HepG2 (cell line): Measurements from ENCODE around the gene VSIG10L2. TPM values are rescaled to one million over a fixed set of nuclear protein-coding genes. Genes with fewer than 3 reads are reported as not detected.

ENCODE experiments used
- ATAC-seq: fragments of 200-7000 bp; cut with Tn5 transposase; 3 replicates; pipeline ENCODE4 v1.9.1; 2020; ENCODE audit warnings: mild to moderate bottlenecking, moderate library complexity
- BruUV-seq: library from RNA; stranded (reverse); fragments of 400-500 nt; replicated peaks from 2 replicates; lab custom pipeline; 2021; lab: Mats Ljungman, UMichigan
- CTCF ChIA-PET: fragments of 300-600 bp; formaldehyde crosslinking; extraction: SDS; loops from one replicate; lab custom pipeline; 2021; ENCODE audit warnings: low total read pairs, inconsistent platforms, low intra/inter-chr PET ratio; lab: Yijun Ruan, JAX
- POLR2A ChIA-PET: fragments of 350-600 bp; sonication (Branson Sonifier 250); formaldehyde crosslinking; loops from one replicate; lab custom pipeline; 2020; ENCODE audit warnings: antibody characterized with exemption, inconsistent platforms; lab: Yijun Ruan, JAX
- DNase-seq: peaks from one replicate; pipeline ENCODE4 v3.0.0-alpha.2; 2015; ENCODE audit warnings: low spot score
- FAIRE-seq: peaks from 3 replicates; lab custom pipeline; 2011; peaks lifted over from hg19 to GRCh38; lab: Jason Lieb, UNC
- H2AFZ ChIP-seq: one replicate; pipeline ENCODE4 v1.6.1; 2011; ENCODE audit warnings: low read length, inconsistent platforms
- H3K27ac ChIP-seq: fragments of 300-600 bp; 3 replicates; pipeline ENCODE4 v1.8.0; 2011; ENCODE audit warnings: mixed run types, mild to moderate bottlenecking, mixed read lengths, low read length, inconsistent platforms; ENCODE audit not compliant: insufficient read depth; ENCODE audit errors: extremely low read length
- H3K27me3 ChIP-seq, 2 experiments: fragments of 200-600 bp in 1 of 2; 2 replicates in 1 of 2; 3 replicates in 1 of 2; pipeline versions ENCODE4 v1.6.0 to v1.8.0; 2011; ENCODE audit warnings: low read length in 2 of 2, mild to moderate bottlenecking in 2 of 2, moderate library complexity in 2 of 2, inconsistent platforms in 1 of 2; ENCODE audit not compliant: insufficient read depth in 2 of 2, control insufficient read depth in 1 of 2
- H3K36me3 ChIP-seq, 2 experiments: fragments of 200-600 bp in 1 of 2; replicated peaks in 1 of 2; 2 replicates in 1 of 2; 3 replicates in 1 of 2; pipeline versions ENCODE4 v1.5.1 to v1.8.0; 2011; ENCODE audit warnings: low read length in 2 of 2, inconsistent platforms in 1 of 2; ENCODE audit not compliant: insufficient read depth in 2 of 2, control insufficient read depth in 1 of 2
- H3K4me1 ChIP-seq: 2 replicates; pipeline ENCODE4 v1.5.1; 2012; ENCODE audit warnings: low read length, inconsistent platforms; ENCODE audit not compliant: insufficient read depth
- H3K4me2 ChIP-seq: 2 replicates; pipeline ENCODE4 v1.6.0; 2011; ENCODE audit warnings: low read depth, low read length, inconsistent platforms
- H3K4me3 ChIP-seq, 3 experiments: fragments of 200-600 bp in 1 of 3; sonication (generic), shearing (Covaris generic) in 1 of 3; replicated peaks in 1 of 3; 2 replicates each; pipeline ENCODE4 v1.5.1; 2011 to 2016; ENCODE audit warnings: low read length in 3 of 3, inconsistent platforms in 2 of 3, low read depth in 2 of 3, mild to moderate bottlenecking in 2 of 3, control low read depth in 1 of 3, mixed read lengths in 1 of 3; ENCODE audit not compliant: insufficient read depth in 1 of 3
- H3K79me2 ChIP-seq: one replicate; pipeline ENCODE4 v1.6.1; 2011; ENCODE audit warnings: low read length, inconsistent platforms; ENCODE audit not compliant: insufficient read depth
- H3K9ac ChIP-seq: 2 replicates; pipeline ENCODE4 v1.6.0; 2011; ENCODE audit warnings: mild to moderate bottlenecking, low read depth, low read length, inconsistent platforms; ENCODE audit not compliant: insufficient read depth
- H3K9me3 ChIP-seq: 2 replicates; pipeline ENCODE4 v1.5.1; 2012; ENCODE audit warnings: mild to moderate bottlenecking, low read length
- H4K20me1 ChIP-seq: 2 replicates; pipeline ENCODE4 v1.6.0; 2011; ENCODE audit warnings: inconsistent platforms, mild to moderate bottlenecking, low read length, moderate library complexity; ENCODE audit not compliant: insufficient read depth
- CBX5 ChIP-seq: sonication (generic); formaldehyde crosslinking; IDR thresholded peaks from 2 replicates; pipeline ENCODE4 v1.4.0; 2020; ENCODE audit warnings: missing genetic modification reagents, borderline replicate concordance
- CEBPZ ChIP-seq: IDR thresholded peaks from 2 replicates; pipeline ENCODE4 v1.6.1; 2012; ENCODE audit warnings: low read length, improper control_type of control experiment
- SIX1 ChIP-seq: sonication (generic); formaldehyde crosslinking; IDR thresholded peaks from 2 replicates; pipeline ENCODE4 v1.4.0; 2020; ENCODE audit warnings: missing genetic modification reagents, borderline replicate concordance
- WGBS: methylation state at CpG from one replicate; pipeline ENCODE4 v1.1.6; 2017; ENCODE audit warnings: low lambda C conversion rate; 5-methylcytosine and 5-hydroxymethylcytosine counted together
- in situ Hi-C: cut with HindIII; loops from 2 replicates; pipeline ENCODE4 v1.10.0; 2017; ENCODE audit warnings: low pct_unique_long_range_greater_than_20kb; ENCODE audit not compliant: extremely low pct_ligation_motif_present
- intact Hi-C: fragments of 100-400 bp; cut with micrococcal nuclease; formaldehyde crosslinking; loops from one replicate; pipeline ENCODE4 v1.10.0; 2022; ENCODE audit not compliant: unreplicated experiment
- polyA plus RNA-seq, 8 experiments: library from polyadenylated mRNA; depleted of rRNA in 3 of 8; stranded (reverse) in 7 of 8; unstranded in 1 of 8; fragments of >200 nt; fragmentation: Illumina TruSeq in 4 of 8; extraction: Trizol in 4 of 8; gene quantifications; 2 replicates each; pipeline versions ENCODE4 v1.2.1 to v1.2.3, GENCODE V29; 2011 to 2016; ENCODE audit warnings: low read depth in 4 of 8, missing spikeins in 1 of 8, mixed read lengths in 1 of 8; ENCODE audit not compliant: insufficient read depth in 1 of 8
- total RNA-seq, 5 experiments: library from RNA; depleted of rRNA; stranded (reverse); fragments of >200 nt; fragmentation: Illumina TruSeq; extraction: Trizol; gene quantifications; 2 replicates each; pipeline ENCODE4 v1.2.3, GENCODE V29; 2016; ENCODE audit warnings: low read depth in 1 of 5
- TF ChIP-seq, protein P1 (sequence below), 2 experiments: fragments of 450-650 bp in 1 of 2; sonication (generic) in 1 of 2; formaldehyde crosslinking; IDR thresholded peaks; 2 replicates each; pipeline versions ENCODE4 v1.5.0 to v1.8.0; 2020 to 2022; ENCODE audit warnings: mild to moderate bottlenecking in 1 of 2, missing genetic modification reagents in 1 of 2
- TF ChIP-seq, protein P2 (sequence below), 2 experiments: fragments of 450-650 bp in 1 of 2; sonication (generic) in 1 of 2; formaldehyde crosslinking in 1 of 2; IDR thresholded peaks; 2 replicates each; pipeline versions ENCODE4 v1.6.1 to v1.8.0; 2016 to 2022; ENCODE audit warnings: antibody characterized with exemption in 1 of 2, mild to moderate bottlenecking in 1 of 2, missing genetic modification reagents in 1 of 2
- TF ChIP-seq, protein P3 (sequence below): sonication (generic); formaldehyde crosslinking; IDR thresholded peaks from 2 replicates; pipeline ENCODE4 v1.5.0; 2020; ENCODE audit warnings: missing genetic modification reagents, mild to moderate bottlenecking, borderline replicate concordance

The VSIG10L2 gene
- total and polyA plus RNA-seq, 2 of the 13 experiments (the other 11 are each of a cell fraction or from before 2014, with no cell fraction given): 0.21 TPM; not detected in 1

DNA sequence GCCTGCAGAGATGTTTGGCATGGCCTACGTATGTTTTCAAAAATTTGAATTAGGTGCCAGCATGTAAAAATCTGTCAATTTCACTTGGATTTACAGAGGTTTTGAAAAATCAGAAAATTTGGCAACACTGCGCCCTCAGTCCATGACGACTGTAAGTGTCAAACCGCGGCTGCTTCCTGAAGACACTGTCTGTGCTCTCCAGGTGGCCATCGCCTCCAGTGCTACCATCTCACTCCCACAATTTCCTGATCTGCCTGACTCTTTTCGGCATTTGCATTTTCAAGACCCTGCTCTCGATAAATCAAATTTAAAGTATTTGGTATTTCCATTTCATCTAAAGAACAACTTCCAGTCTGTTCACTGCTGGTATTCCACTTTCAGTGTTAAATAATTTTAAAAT, 34.6 kb downstream of the VSIG10L2 start (continued):
- TF ChIP-seq CEBPZ (no peak), CBX5 (CRISPR knock-in tag) (no peak)
- TF ChIP-seq, protein P1, sequence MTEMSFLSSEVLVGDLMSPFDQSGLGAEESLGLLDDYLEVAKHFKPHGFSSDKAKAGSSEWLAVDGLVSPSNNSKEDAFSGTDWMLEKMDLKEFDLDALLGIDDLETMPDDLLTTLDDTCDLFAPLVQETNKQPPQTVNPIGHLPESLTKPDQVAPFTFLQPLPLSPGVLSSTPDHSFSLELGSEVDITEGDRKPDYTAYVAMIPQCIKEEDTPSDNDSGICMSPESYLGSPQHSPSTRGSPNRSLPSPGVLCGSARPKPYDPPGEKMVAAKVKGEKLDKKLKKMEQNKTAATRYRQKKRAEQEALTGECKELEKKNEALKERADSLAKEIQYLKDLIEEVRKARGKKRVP (CRISPR knock-in tag; IDR thresholded peaks at IDR 0.05): no peak

- ATAC-seq (no peak), DNase-seq (no peak), FAIRE-seq (no peak)
- BruUV-seq: no TSS peak
- H3K4me3 ChIP-seq: no peak overlapping the region
- no peaks in the 10 kb centered on the region for H3K27me3 ChIP-seq
- POLR2A ChIA-PET: no interaction called here
- CTCF ChIA-PET: no interaction called here
- H3K4me1 ChIP-seq: peaks cover 60% of the 10 kb centered on the region
- H4K20me1 ChIP-seq: no peaks in the 10 kb centered on the region
- in situ Hi-C loops (no loop called here), intact Hi-C loops (loop anchor here (5.0 kb wide), 1 partner anchor 80 kb away; the partner anchor contains the start of gene CDON)
- H3K27ac ChIP-seq: no peak overlapping the region
- no peak overlapping the region for H2AFZ ChIP-seq
- 99% methylated on average over 3 of the region's 3 CpGs for WGBS
- H3K4me2 ChIP-seq: no peak overlapping the region
- H3K9ac ChIP-seq: no peak overlapping the region
- no peaks in the 10 kb centered on the region for H3K79me2 ChIP-seq
- H3K36me3 ChIP-seq: peaks cover 0 to 12% of the 10 kb centered on the region in 2 experiments; a peak in 3 of 5 replicates
- no peaks in the 10 kb centered on the region for H3K9me3 ChIP-seq
- TF ChIP-seq, protein P2, sequence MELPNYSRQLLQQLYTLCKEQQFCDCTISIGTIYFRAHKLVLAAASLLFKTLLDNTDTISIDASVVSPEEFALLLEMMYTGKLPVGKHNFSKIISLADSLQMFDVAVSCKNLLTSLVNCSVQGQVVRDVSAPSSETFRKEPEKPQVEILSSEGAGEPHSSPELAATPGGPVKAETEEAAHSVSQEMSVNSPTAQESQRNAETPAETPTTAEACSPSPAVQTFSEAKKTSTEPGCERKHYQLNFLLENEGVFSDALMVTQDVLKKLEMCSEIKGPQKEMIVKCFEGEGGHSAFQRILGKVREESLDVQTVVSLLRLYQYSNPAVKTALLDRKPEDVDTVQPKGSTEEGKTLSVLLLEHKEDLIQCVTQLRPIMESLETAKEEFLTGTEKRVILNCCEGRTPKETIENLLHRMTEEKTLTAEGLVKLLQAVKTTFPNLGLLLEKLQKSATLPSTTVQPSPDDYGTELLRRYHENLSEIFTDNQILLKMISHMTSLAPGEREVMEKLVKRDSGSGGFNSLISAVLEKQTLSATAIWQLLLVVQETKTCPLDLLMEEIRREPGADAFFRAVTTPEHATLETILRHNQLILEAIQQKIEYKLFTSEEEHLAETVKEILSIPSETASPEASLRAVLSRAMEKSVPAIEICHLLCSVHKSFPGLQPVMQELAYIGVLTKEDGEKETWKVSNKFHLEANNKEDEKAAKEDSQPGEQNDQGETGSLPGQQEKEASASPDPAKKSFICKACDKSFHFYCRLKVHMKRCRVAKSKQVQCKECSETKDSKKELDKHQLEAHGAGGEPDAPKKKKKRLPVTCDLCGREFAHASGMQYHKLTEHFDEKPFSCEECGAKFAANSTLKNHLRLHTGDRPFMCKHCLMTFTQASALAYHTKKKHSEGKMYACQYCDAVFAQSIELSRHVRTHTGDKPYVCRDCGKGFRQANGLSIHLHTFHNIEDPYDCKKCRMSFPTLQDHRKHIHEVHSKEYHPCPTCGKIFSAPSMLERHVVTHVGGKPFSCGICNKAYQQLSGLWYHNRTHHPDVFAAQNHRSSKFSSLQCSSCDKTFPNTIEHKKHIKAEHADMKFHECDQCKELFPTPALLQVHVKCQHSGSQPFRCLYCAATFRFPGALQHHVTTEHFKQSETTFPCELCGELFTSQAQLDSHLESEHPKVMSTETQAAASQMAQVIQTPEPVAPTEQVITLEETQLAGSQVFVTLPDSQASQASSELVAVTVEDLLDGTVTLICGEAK (IDR thresholded peaks at IDR 0.05): no peak
- TF ChIP-seq, protein P2 (CRISPR knock-in tag; IDR thresholded peaks at IDR 0.05): no peak
- TF ChIP-seq, protein P3, sequence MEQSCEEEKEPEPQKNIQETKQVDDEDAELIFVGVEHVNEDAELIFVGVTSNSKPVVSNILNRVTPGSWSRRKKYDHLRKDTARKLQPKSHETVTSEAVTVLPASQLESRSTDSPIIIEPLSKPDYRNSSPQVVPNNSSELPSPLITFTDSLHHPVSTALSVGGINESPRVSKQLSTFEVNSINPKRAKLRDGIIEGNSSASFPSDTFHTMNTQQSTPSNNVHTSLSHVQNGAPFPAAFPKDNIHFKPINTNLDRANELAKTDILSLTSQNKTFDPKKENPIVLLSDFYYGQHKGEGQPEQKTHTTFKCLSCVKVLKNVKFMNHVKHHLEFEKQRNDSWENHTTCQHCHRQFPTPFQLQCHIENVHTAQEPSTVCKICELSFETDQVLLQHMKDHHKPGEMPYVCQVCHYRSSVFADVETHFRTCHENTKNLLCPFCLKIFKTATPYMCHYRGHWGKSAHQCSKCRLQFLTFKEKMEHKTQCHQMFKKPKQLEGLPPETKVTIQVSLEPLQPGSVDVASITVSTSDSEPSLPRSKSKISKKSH (CRISPR knock-in tag): no peak
- TF ChIP-seq SIX1 (CRISPR knock-in tag): no peak
These were observed 36.5 kb downstream of the VSIG10L2 start for GRCh38 chr11:125982348-125982730.
